Right cardiac atrium (tissue), 5 donors: Measurements from ENCODE around the gene SND1. TPM values are rescaled to one million over a fixed set of nuclear protein-coding genes. Genes with fewer than 3 reads are reported as not detected.

Experiments
- ATAC-seq, 2 donors: fragments of 200-7000 bp; cut with Tn5 transposase; one replicate each; pipeline versions ENCODE4 v1.8.0 to v1.9.1; 2020; ENCODE audit warnings: moderate library complexity in 2 of 2, mild to moderate bottlenecking in 1 of 2
- DNase-seq, 3 donors: peaks; one replicate each; pipeline ENCODE4 v3.0.0-alpha.2; 2020
- H3K27ac ChIP-seq: one replicate; pipeline ENCODE4 v1.5.1; 2013; ENCODE audit warnings: mild to moderate bottlenecking, low read length, control low read depth, moderate library complexity
- H3K27me3 ChIP-seq: one replicate; pipeline ENCODE4 v1.6.1; 2013; ENCODE audit not compliant: control insufficient read depth, insufficient read depth
- H3K4me1 ChIP-seq: one replicate; pipeline ENCODE4 v1.6.1; 2013; ENCODE audit warnings: low read length; ENCODE audit not compliant: control insufficient read depth, insufficient read depth
- H3K4me3 ChIP-seq: one replicate; pipeline ENCODE4 v1.5.1; 2013; ENCODE audit warnings: low read length, control low read depth
- H3K9me3 ChIP-seq: one replicate; pipeline ENCODE4 v1.6.1; 2013; ENCODE audit warnings: low read length; ENCODE audit not compliant: control insufficient read depth
- WGBS: extraction: QIAGEN DNeasy Blood & Tissue Kit; methylation state at CpG from one replicate; pipeline ENCODE4 v1.1.7; 2013; 5-methylcytosine and 5-hydroxymethylcytosine counted together
- intact Hi-C, 4 donors: fragments of 100-400 bp; cut with DNase I; formaldehyde crosslinking; loops; one replicate each; pipeline versions ENCODE4 v1.11.0 to v1.14.0; 2022 to 2023
- polyA plus RNA-seq: library from polyadenylated mRNA; stranded (reverse); fragments of 200-250 nt; gene quantifications from one replicate; pipeline ENCODE4 v1.2.3, GENCODE V29; 2013
- total RNA-seq, 4 donors: library from RNA; stranded (reverse); fragmentation: NEBNext Ultra II Directional; extraction: Animal tissue kit (Norgen Biotek cat#: 25700); gene quantifications; one replicate each; pipeline ENCODE4 v1.2.1, GENCODE V29; 2021
- donor health status: healthy with polysubstance abuse.
- donor health status: DM: no; HTN: yes; CAD: no.
- donor health status: DM: no; HTN: no; CAD: no.
- donor health status: DM: no; HTN: yes; CAD: no; lungs with severe emphysema.
- donor health status: DM: yes; HTN: yes; CAD: no.

The SND1 gene
- total and polyA plus RNA-seq, 5 donors = 50.0 to 107 (median 89.3) TPM

DNA sequence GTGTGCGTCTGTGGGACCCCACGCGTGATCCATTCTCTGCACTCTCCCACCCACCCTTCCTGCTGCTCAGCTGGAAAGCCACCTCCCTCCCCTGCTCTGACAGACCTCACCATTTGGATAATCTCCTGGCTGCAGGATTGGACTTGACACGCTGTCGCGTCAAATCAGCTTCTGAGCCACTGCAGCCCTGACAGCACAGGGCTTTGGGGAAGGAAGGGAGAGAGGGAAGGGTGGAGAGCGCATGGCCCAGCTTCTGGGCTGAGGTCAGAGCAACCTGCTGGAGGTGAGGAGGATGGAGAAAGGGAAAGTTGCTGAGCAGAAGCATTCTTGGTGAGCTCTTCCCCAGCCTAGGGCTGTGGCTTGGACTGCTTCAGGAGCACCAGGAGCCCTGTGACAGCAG lies 428.2 kb downstream of the SND1 start:
- no peaks in the 10 kb centered on the region for H3K9me3 ChIP-seq
- ATAC-seq = no peak
- no peak overlapping the region for H3K4me3 ChIP-seq
- no peak for DNase-seq
- no peaks in the 10 kb centered on the region for H3K27me3 ChIP-seq
- no peak overlapping the region for H3K27ac ChIP-seq
- WGBS = 91% methylated on average over 7 of the region's 7 CpGs
- H3K4me1 ChIP-seq = peaks cover 6% of the 10 kb centered on the region
- intact Hi-C loops = no loop called here

DNA sequence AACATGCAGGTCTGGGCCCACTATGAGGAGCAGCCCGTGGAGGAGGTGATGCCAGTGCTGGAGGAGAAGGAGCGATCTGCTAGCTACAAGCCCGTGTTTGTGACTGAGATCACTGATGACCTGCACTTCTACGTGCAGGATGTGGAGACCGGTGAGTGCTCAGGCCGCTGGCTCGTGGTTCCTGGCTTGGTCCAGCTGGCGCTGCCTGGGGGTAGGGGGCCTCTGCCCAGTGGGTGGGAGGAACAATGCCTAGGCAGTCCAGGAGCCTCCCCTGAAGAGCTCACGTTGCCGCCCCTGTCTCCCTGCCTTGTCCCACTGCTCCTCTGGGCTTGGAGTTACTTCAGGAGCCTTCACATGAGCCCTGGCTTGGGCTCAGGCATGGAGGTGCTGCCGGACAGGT lies 429.4 kb downstream of the SND1 start:
- Histone ChIP-seq H3K27me3 (no peaks in the 10 kb centered on the region), H3K4me1 (peaks cover 6% of the 10 kb centered on the region), H3K27ac (no peak overlapping the region), H3K4me3 (no peak overlapping the region), H3K9me3 (no peaks in the 10 kb centered on the region)
- intact Hi-C loops = no loop called here
- DNase-seq (no peak), ATAC-seq (no peak)
- 94% methylated on average over 11 of the region's 11 CpGs for WGBS

DNA sequence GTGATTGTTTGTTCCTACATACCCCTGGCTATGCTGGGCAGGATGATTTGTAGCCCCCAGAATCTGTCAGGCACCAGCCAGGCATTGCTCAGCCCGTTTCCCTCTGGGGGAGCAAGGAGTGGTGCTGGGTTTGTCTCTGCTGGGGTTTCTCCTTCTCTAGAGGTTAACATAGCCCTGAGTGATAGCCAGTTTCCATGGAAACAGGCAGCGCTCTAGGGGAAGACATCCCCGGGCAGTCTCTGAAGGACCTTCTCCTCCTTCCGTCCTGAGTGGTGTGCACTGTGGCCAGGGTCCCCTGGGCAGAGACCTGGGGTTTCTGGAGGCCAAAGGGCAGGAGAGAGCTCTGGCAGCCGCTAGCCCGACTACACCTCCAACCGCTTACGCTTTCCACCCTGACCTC lies 429.8 kb downstream of the SND1 start:
- no peaks in the 10 kb centered on the region for H3K27me3 ChIP-seq
- no peak overlapping the region for H3K4me3 ChIP-seq
- H3K27ac ChIP-seq = no peak overlapping the region
- WGBS = 86% methylated on average over 8 of the region's 8 CpGs
- DNase-seq (no peak), ATAC-seq (no peak)
- intact Hi-C loops = no loop called here
- H3K9me3 ChIP-seq = no peaks in the 10 kb centered on the region
- H3K4me1 ChIP-seq = peaks cover 4% of the 10 kb centered on the region

DNA sequence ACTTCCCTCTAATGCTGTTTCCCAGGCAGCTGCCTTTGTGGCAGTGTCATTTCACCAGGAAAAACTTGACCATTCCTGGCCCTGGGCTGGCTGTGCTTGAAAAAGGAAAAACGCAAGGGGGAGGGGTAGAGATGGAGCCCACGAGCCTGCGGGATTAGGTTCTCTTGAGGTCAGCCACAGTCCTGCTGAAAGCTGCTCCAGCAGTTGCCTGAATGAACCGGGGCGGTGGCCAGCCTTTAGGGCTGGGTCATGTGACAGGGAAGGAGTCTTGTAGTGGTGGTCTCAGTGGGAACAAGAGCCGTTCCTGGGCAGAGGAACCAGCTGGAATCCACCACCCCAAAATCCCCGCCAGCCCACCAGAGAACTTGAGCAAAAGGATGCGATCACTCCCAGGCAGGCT lies 430.4 kb downstream of the SND1 start:
- DNase-seq = peak in 2 of 3 donors; percentile 67
- H3K9me3 ChIP-seq = no peaks in the 10 kb centered on the region

DNA sequence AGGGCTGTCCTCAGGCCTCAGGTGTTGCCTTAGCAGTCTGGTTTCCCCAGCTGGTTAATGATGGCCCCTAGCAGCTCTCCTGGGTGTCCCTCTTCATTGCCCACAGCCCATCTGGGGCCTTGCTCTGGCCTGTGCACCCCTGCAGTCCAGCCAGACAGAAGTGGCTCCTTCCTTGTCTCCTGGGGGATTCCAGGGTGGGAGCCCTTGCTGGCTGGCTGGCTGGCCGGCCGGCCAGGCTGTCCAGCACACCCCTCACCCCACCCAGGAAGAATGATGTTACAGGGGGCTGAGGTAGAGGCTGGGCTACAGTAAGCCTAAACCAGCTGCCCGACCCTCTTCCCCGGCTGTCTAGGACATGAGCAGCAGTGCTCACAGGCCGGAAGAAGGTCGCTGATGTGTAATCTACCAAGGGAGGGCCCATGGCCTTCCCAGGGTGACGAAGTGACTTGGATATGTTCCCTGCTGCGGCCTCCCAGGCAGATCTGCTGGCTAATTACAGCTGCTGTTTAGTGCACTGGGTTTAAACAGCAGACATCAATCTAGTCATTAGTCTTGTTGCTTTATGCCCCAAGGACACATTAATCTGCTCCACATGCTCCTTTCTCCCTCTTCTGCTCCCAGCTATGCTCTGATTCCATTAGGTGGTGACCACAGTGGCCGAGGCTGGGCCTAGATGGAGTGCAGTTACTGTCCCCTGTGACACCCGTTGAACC lies 433.1 kb downstream of the SND1 start:
- H3K9me3 ChIP-seq = no peaks in the 10 kb centered on the region
- peak overlapping the region; percentile 34 for H3K27ac ChIP-seq
- H3K27me3 ChIP-seq = no peaks in the 10 kb centered on the region
- peak; percentile 81 to 85 for ATAC-seq
- no peak overlapping the region for H3K4me3 ChIP-seq
- WGBS = 37% methylated on average over 10 of the region's 10 CpGs
- intact Hi-C loops = no loop called here
- peaks cover 3% of the 10 kb centered on the region for H3K4me1 ChIP-seq
- DNase-seq = peak; percentile 67 to 87 (median 77)

More for the DNA sequence above, 430.4 kb downstream of the SND1 start:
- no peak overlapping the region for H3K27ac ChIP-seq
- peaks cover 3% of the 10 kb centered on the region for H3K4me1 ChIP-seq
- H3K4me3 ChIP-seq = no peak overlapping the region
- H3K27me3 ChIP-seq = no peaks in the 10 kb centered on the region
- ATAC-seq = peak; percentile 19 to 34
- 69% methylated on average over 8 of the region's 8 CpGs for WGBS
- intact Hi-C loops = no loop called here

DNA sequence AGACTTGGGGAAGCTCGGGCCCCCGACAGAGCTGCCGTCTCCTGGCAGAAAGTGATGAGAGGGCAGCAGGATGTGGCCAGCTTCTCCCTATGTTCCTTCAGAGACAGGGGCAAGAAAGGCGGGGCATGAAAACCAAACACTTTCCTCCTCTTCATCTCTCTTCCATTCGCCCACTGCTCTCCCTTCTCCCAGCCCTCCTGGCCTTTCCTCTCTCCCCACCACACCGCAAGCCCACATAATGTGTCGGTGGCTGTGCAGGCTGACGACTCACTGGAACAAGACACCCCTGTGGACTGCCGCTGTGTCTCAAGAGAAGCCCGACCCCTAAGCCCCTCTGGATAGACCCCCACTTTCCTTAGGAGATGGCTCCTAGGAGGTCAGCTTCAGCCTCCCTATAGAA lies 438.5 kb downstream of the SND1 start:
- 89% methylated on average over 10 of the region's 10 CpGs for WGBS

DNA sequence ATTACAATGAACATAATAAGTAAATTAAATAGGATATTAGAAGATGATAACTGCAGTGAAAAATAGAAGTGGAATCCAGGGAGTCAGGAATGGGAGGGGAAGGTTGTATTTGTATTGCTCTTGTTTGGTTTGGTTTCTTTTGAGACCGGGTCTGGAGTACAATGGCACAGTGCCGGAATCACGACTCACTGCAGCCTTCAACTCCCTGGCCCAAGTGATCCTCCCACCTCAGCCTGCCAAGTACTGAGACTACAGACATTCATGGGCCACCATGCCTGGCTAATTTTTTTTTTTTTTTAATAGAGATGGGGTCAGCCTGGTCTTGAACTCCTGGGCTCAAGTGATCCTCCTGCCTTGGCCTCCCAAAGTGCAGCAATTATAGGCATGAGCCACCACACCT lies 439.1 kb downstream of the SND1 start:
- no peak for DNase-seq
- ATAC-seq = no peak
- Histone ChIP-seq H3K4me3 (no peak overlapping the region), H3K27ac (no peak overlapping the region), H3K4me1 (no peaks in the 10 kb centered on the region), H3K27me3 (no peaks in the 10 kb centered on the region), H3K9me3 (no peaks in the 10 kb centered on the region)
- intact Hi-C loops = no loop called here
- 68% methylated on average over 3 of the region's 3 CpGs for WGBS

More for the DNA sequence above, 438.5 kb downstream of the SND1 start:
- Histone ChIP-seq H3K9me3 (no peaks in the 10 kb centered on the region), H3K4me3 (no peak overlapping the region), H3K4me1 (no peaks in the 10 kb centered on the region), H3K27ac (no peak overlapping the region), H3K27me3 (no peaks in the 10 kb centered on the region)
- DNase-seq (peak in 1 of 3 donors; percentile 16), ATAC-seq (no peak)
- intact Hi-C loops = no loop called here

DNA sequence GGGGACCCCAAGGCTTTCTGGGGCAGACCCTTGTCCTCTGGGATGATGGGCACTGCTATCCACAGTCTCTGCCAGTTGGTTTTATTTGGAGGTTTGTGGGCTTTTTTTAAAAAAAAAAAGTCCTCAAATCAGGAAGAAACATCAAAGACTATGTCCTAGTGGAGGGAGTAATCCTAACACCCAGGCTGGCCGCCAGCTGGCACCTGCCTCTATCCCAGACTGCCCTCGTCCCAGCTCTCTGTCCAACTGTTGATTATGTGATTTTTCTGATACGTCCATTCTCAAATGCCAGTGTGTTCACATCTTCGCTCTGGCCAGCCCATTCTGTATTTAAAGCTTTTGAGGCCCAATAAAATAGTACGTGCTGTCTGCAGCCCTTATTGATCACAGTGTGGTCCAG lies 440.2 kb downstream of the SND1 start:
- H3K4me1 ChIP-seq = no peaks in the 10 kb centered on the region
- ATAC-seq (no peak), DNase-seq (peak in 2 of 3 donors; percentile 49 to 65)
- no peak overlapping the region for H3K27ac ChIP-seq
- no peaks in the 10 kb centered on the region for H3K9me3 ChIP-seq
- no peak overlapping the region for H3K4me3 ChIP-seq
- no peaks in the 10 kb centered on the region for H3K27me3 ChIP-seq
- WGBS = 67% methylated on average over 5 of the region's 5 CpGs
- intact Hi-C loops = no loop called here

DNA sequence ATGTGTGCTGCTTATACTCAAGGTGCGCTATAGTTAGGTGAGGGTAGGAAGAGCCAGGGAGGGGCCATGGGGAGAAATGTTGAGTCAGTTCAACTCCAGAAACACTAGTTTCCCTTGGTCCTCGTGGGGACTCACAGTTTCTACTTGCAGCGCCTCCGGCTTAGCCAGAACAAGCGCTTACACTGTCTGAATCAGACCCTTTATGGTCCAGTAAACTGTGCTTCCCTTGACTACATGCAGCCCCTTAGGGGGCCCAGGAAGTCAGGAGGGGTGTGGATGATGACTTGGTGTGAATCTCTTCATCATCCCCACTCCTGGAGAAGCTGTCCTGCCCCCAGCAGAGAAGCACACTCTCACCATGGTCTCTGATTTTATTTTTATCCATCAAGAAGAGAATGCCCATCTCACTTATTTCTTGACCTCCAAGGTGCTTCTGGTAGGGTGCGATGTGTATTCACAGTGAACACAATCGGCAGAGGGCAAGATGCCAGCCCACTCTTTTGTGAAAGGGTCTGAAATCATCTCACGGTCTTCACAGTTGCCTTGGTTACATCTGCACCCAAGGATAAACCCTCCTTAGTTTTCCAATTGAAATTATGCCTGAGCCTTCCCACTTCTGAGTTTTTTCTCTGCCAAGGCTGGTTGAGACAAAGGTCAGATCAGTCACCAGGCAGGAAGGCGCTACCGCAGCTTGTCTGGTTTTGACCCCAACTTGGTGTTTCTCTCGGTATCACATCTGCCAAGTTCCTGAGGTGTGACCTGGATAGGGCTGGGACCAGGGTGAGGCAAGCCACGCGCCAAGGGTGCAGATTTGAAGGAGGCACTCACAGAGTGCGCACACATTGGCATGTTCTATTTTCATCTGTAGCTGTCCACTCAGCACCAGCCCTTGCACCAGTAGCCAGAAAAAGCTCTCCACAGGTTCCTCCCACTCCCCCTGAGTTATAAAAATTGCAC lies 441.9 kb downstream of the SND1 start:
- no peaks in the 10 kb centered on the region for H3K4me1 ChIP-seq
- WGBS = 73% methylated on average over 14 of the region's 14 CpGs
- intact Hi-C loops = no loop called here

DNA sequence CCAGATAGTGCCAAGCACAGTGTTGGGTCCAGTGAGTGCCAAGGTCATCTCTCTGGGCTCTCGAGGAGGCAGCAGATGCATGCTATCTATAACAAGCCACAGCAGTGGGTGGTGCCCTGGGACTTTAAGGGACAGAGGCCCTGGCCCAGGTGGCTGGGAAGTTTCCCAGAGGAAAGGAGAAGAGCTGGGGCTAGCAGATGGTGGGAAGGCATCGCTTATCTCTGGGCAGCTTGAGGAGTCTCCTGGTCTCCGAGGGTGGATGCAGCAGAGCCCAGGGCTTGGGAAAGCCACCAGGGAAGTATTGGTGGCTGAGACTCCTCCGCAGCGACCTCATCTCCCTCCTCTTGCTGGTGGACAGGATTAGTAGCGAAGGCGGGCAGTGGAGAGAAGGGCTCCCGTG lies 442.7 kb downstream of the SND1 start:
- Histone ChIP-seq H3K4me1 (no peaks in the 10 kb centered on the region), H3K27me3 (no peaks in the 10 kb centered on the region)
- ATAC-seq = peak in 1 of 2 donors; percentile 7

More for the DNA sequence above, 441.9 kb downstream of the SND1 start:
- Histone ChIP-seq H3K27ac (no peak overlapping the region), H3K9me3 (no peaks in the 10 kb centered on the region), H3K27me3 (no peaks in the 10 kb centered on the region), H3K4me3 (no peak overlapping the region)
- ATAC-seq = peak; percentile 85
- DNase-seq = peak in 2 of 3 donors; percentile 60 to 65

DNA sequence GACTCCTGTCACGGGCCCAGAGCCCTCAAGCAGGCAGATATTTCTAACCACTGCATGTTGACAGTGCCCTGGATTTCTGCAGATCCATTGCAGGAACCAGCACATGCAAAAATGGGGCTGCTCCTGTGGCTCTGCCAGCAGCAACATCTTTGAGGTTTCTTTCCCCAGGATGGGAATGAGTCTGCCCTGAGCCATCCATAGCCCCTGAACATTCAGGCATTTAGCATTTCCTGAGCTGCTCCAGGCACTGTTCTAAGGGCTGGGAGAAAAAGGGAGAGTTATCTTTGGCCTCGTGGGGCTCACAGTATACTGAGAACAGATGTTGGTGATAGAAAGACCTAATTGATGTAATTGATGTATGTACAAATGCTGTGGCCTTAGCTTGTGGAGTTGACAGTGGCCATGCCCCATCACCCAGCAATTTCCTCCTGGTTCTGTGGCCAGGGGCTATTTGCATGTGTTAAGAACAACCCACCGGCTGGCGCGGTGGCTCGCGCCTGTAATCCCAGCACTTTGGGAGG lies 445.3 kb downstream of the SND1 start:
- H3K4me3 ChIP-seq = no peak overlapping the region
- H3K9me3 ChIP-seq = no peaks in the 10 kb centered on the region
- ATAC-seq = no peak
- H3K4me1 ChIP-seq = no peaks in the 10 kb centered on the region
- no peaks in the 10 kb centered on the region for H3K27me3 ChIP-seq
- H3K27ac ChIP-seq = no peak overlapping the region
- DNase-seq = peak in 2 of 3 donors; percentile 26 to 43
- WGBS = 94% methylated on average over 7 of the region's 7 CpGs
- intact Hi-C loops = no loop called here

More for the DNA sequence above, 442.7 kb downstream of the SND1 start:
- H3K9me3 ChIP-seq = no peaks in the 10 kb centered on the region
- peak in 2 of 3 donors; percentile 13 to 21 for DNase-seq
- intact Hi-C loops = no loop called here
- 86% methylated on average over 8 of the region's 8 CpGs for WGBS
- no peak overlapping the region for H3K27ac ChIP-seq
- H3K4me3 ChIP-seq = no peak overlapping the region
